HepG2 (cell line): Measurements from ENCODE around the gene OTULINL. TPM values are rescaled to one million over a fixed set of nuclear protein-coding genes. Genes with fewer than 3 reads are reported as not detected.

ENCODE experiments used
- ATAC-seq: fragments of 200-7000 bp; cut with Tn5 transposase; 3 replicates; pipeline ENCODE4 v1.9.1; 2020; ENCODE audit warnings: mild to moderate bottlenecking, moderate library complexity
- BruUV-seq: library from RNA; stranded (reverse); fragments of 400-500 nt; replicated peaks from 2 replicates; lab custom pipeline; 2021; lab: Mats Ljungman, UMichigan
- CTCF ChIA-PET: fragments of 300-600 bp; formaldehyde crosslinking; extraction: SDS; loops from one replicate; lab custom pipeline; 2021; ENCODE audit warnings: low total read pairs, inconsistent platforms, low intra/inter-chr PET ratio; lab: Yijun Ruan, JAX
- POLR2A ChIA-PET: fragments of 350-600 bp; sonication (Branson Sonifier 250); formaldehyde crosslinking; loops from one replicate; lab custom pipeline; 2020; ENCODE audit warnings: antibody characterized with exemption, inconsistent platforms; lab: Yijun Ruan, JAX
- DNase-seq: peaks from one replicate; pipeline ENCODE4 v3.0.0-alpha.2; 2015; ENCODE audit warnings: low spot score
- FAIRE-seq: peaks from 3 replicates; lab custom pipeline; 2011; peaks lifted over from hg19 to GRCh38; lab: Jason Lieb, UNC
- H2AFZ ChIP-seq: one replicate; pipeline ENCODE4 v1.6.1; 2011; ENCODE audit warnings: low read length, inconsistent platforms
- H3K27ac ChIP-seq: fragments of 300-600 bp; 3 replicates; pipeline ENCODE4 v1.8.0; 2011; ENCODE audit warnings: mixed run types, mild to moderate bottlenecking, mixed read lengths, low read length, inconsistent platforms; ENCODE audit not compliant: insufficient read depth; ENCODE audit errors: extremely low read length
- H3K27me3 ChIP-seq, 2 experiments: fragments of 200-600 bp in 1 of 2; 2 replicates in 1 of 2; 3 replicates in 1 of 2; pipeline versions ENCODE4 v1.6.0 to v1.8.0; 2011; ENCODE audit warnings: low read length in 2 of 2, mild to moderate bottlenecking in 2 of 2, moderate library complexity in 2 of 2, inconsistent platforms in 1 of 2; ENCODE audit not compliant: insufficient read depth in 2 of 2, control insufficient read depth in 1 of 2
- H3K36me3 ChIP-seq, 2 experiments: fragments of 200-600 bp in 1 of 2; replicated peaks in 1 of 2; 2 replicates in 1 of 2; 3 replicates in 1 of 2; pipeline versions ENCODE4 v1.5.1 to v1.8.0; 2011; ENCODE audit warnings: low read length in 2 of 2, inconsistent platforms in 1 of 2; ENCODE audit not compliant: insufficient read depth in 2 of 2, control insufficient read depth in 1 of 2
- H3K4me1 ChIP-seq: 2 replicates; pipeline ENCODE4 v1.5.1; 2012; ENCODE audit warnings: low read length, inconsistent platforms; ENCODE audit not compliant: insufficient read depth
- H3K4me2 ChIP-seq: 2 replicates; pipeline ENCODE4 v1.6.0; 2011; ENCODE audit warnings: low read depth, low read length, inconsistent platforms
- H3K4me3 ChIP-seq, 3 experiments: fragments of 200-600 bp in 1 of 3; sonication (generic), shearing (Covaris generic) in 1 of 3; replicated peaks in 1 of 3; 2 replicates each; pipeline ENCODE4 v1.5.1; 2011 to 2016; ENCODE audit warnings: low read length in 3 of 3, inconsistent platforms in 2 of 3, low read depth in 2 of 3, mild to moderate bottlenecking in 2 of 3, control low read depth in 1 of 3, mixed read lengths in 1 of 3; ENCODE audit not compliant: insufficient read depth in 1 of 3
- H3K79me2 ChIP-seq: one replicate; pipeline ENCODE4 v1.6.1; 2011; ENCODE audit warnings: low read length, inconsistent platforms; ENCODE audit not compliant: insufficient read depth
- H3K9ac ChIP-seq: 2 replicates; pipeline ENCODE4 v1.6.0; 2011; ENCODE audit warnings: mild to moderate bottlenecking, low read depth, low read length, inconsistent platforms; ENCODE audit not compliant: insufficient read depth
- H3K9me3 ChIP-seq: 2 replicates; pipeline ENCODE4 v1.5.1; 2012; ENCODE audit warnings: mild to moderate bottlenecking, low read length
- H4K20me1 ChIP-seq: 2 replicates; pipeline ENCODE4 v1.6.0; 2011; ENCODE audit warnings: inconsistent platforms, mild to moderate bottlenecking, low read length, moderate library complexity; ENCODE audit not compliant: insufficient read depth
- ARNT2 ChIP-seq: sonication (generic); formaldehyde crosslinking; IDR thresholded peaks from 2 replicates; pipeline ENCODE4 v1.8.0; 2022; ENCODE audit warnings: mild to moderate bottlenecking, low read depth, missing genetic modification reagents, moderate library complexity
- HNF4A ChIP-seq: sonication (generic); formaldehyde crosslinking; IDR thresholded peaks from 2 replicates; pipeline ENCODE4 v1.4.0; 2020; ENCODE audit warnings: missing genetic modification reagents
- KMT2A ChIP-seq: sonication (generic); formaldehyde crosslinking; IDR thresholded peaks from 2 replicates; pipeline ENCODE4 v1.4.0; 2020; ENCODE audit warnings: missing genetic modification reagents
- MAFK ChIP-seq, 2 experiments: IDR thresholded peaks in 1 of 2; conservative IDR thresholded peaks in 1 of 2; 2 replicates each; pipeline ENCODE4 v1.6.1; 2011; ENCODE audit warnings: improper control_type of control experiment in 2 of 2, low read length in 2 of 2
- SMC3 ChIP-seq: IDR thresholded peaks from 2 replicates; pipeline ENCODE4 v1.6.1; 2011; ENCODE audit warnings: low read length, improper control_type of control experiment
- ZBTB21 ChIP-seq: sonication (generic); formaldehyde crosslinking; IDR thresholded peaks from 2 replicates; pipeline ENCODE4 v1.4.0; 2020; ENCODE audit warnings: missing genetic modification reagents
- ZSCAN25 ChIP-seq: sonication (generic); formaldehyde crosslinking; IDR thresholded peaks from 2 replicates; pipeline ENCODE4 v1.8.0; 2022; ENCODE audit warnings: mild to moderate bottlenecking, missing genetic modification reagents
- WGBS: methylation state at CpG from one replicate; pipeline ENCODE4 v1.1.6; 2017; ENCODE audit warnings: low lambda C conversion rate; 5-methylcytosine and 5-hydroxymethylcytosine counted together
- in situ Hi-C: cut with HindIII; loops from 2 replicates; pipeline ENCODE4 v1.10.0; 2017; ENCODE audit warnings: low pct_unique_long_range_greater_than_20kb; ENCODE audit not compliant: extremely low pct_ligation_motif_present
- intact Hi-C: fragments of 100-400 bp; cut with micrococcal nuclease; formaldehyde crosslinking; loops from one replicate; pipeline ENCODE4 v1.10.0; 2022; ENCODE audit not compliant: unreplicated experiment
- polyA plus RNA-seq, 8 experiments: library from polyadenylated mRNA; depleted of rRNA in 3 of 8; stranded (reverse) in 7 of 8; unstranded in 1 of 8; fragments of >200 nt; fragmentation: Illumina TruSeq in 4 of 8; extraction: Trizol in 4 of 8; gene quantifications; 2 replicates each; pipeline versions ENCODE4 v1.2.1 to v1.2.3, GENCODE V29; 2011 to 2016; ENCODE audit warnings: low read depth in 4 of 8, missing spikeins in 1 of 8, mixed read lengths in 1 of 8; ENCODE audit not compliant: insufficient read depth in 1 of 8
- total RNA-seq, 5 experiments: library from RNA; depleted of rRNA; stranded (reverse); fragments of >200 nt; fragmentation: Illumina TruSeq; extraction: Trizol; gene quantifications; 2 replicates each; pipeline ENCODE4 v1.2.3, GENCODE V29; 2016; ENCODE audit warnings: low read depth in 1 of 5
- TF ChIP-seq, protein P1 (sequence below): sonication (generic); formaldehyde crosslinking; IDR thresholded peaks from 2 replicates; pipeline ENCODE4 v1.4.0; 2020; ENCODE audit warnings: mild to moderate bottlenecking, missing genetic modification reagents, borderline replicate concordance

Gene OTULINL
- total and polyA plus RNA-seq, 2 of the 13 experiments (the other 11 are each of a cell fraction or from before 2014, with no cell fraction given) = 0.04 to 0.40 TPM

DNA sequence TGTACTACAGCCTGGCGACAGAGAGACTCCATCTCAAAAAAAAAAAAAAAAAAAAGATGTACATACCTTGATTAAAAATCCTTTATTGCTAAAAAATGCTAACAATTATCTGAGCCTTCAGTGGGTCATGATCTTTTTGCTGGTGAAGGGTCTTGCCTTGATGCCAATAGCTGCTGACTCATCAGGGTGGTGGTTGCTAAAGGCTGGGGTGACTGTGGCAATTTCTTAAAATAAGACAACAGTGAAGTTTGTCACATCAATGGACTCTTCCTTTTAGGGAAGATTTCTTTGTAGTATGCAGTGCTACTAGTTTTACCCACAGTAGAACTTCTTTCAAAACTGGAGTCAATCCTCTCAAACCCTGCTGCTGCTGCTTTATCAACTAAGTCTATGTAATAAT is 33.9 kb upstream of the OTULINL start:
- Histone ChIP-seq H3K4me3 (no peak overlapping the region), H3K4me1 (peaks cover 10% of the 10 kb centered on the region), H3K79me2 (no peaks in the 10 kb centered on the region), H3K27me3 (no peaks in the 10 kb centered on the region; a peak in 1 of 5 replicates), H2AFZ (no peak overlapping the region), H3K4me2 (no peak overlapping the region), H3K27ac (no peak overlapping the region), H3K36me3 (no peaks in the 10 kb centered on the region), H4K20me1 (no peaks in the 10 kb centered on the region), H3K9me3 (no peaks in the 10 kb centered on the region), H3K9ac (no peak overlapping the region)
- no TSS peak for BruUV-seq
- intact Hi-C loops = no loop called here
- POLR2A ChIA-PET = no interaction called here
- ATAC-seq = no peak
- WGBS = 60% methylated on average over 1 of the region's 1 CpG
- DNase-seq = no peak
- CTCF ChIA-PET = no interaction called here
- in situ Hi-C loops = no loop called here
- no peak for FAIRE-seq
- TF ChIP-seq MAFK (conservative IDR thresholded peaks at IDR 0.05 in 1 of 2, IDR thresholded peaks at IDR 0.05 in 1 of 2; ENCODE audit: low read length in 2 of 2) = peak in 1 of 2 experiments; percentile 26; a peak in 1 of 4 replicates
- no peak for TF ChIP-seq ZSCAN25 (CRISPR knock-in tag)

DNA sequence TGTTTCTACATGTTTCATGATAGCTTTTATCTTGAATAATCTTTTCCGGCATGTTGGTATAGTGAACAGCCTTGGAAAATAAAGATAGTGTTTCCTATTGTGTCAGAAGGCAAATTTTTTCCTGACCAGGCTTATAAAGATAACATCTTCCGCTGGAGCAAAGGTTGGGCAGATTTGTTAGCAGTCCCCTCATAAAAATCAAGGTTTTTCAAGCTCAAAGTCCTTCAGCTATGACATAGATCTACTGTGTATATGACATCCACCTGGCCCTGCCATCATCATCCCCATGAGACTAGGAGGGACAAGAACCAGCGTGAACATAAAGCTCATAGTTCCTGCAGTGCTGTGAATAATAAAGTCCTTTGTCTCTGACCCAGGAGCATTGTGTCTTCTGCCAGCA is 30.4 kb upstream of the OTULINL start:
- Histone ChIP-seq H3K27ac (no peak overlapping the region), H3K79me2 (no peaks in the 10 kb centered on the region), H3K27me3 (no peaks in the 10 kb centered on the region; a peak in 2 of 5 replicates), H3K4me2 (no peak overlapping the region), H3K36me3 (no peaks in the 10 kb centered on the region), H3K9ac (no peak overlapping the region), H2AFZ (no peak overlapping the region), H3K4me1 (peaks cover 10% of the 10 kb centered on the region), H3K9me3 (no peaks in the 10 kb centered on the region), H3K4me3 (no peak overlapping the region), H4K20me1 (no peaks in the 10 kb centered on the region)
- ChIA-PET CTCF (no interaction called here), POLR2A (interaction anchor here (1.3 kb wide), 1 partner anchor 18 kb away, joined by 3 read pairs; no protein-coding TSS in a partner anchor)
- no TSS peak for BruUV-seq
- TF ChIP-seq SMC3 (no peak), HNF4A (CRISPR knock-in tag) (peak; percentile 21; the same call in 1 of the 2 replicates), ZBTB21 (peak; percentile 88), KMT2A (CRISPR knock-in tag) (no peak), ARNT2 (CRISPR knock-in tag) (no peak)
- TF ChIP-seq, protein P1, sequence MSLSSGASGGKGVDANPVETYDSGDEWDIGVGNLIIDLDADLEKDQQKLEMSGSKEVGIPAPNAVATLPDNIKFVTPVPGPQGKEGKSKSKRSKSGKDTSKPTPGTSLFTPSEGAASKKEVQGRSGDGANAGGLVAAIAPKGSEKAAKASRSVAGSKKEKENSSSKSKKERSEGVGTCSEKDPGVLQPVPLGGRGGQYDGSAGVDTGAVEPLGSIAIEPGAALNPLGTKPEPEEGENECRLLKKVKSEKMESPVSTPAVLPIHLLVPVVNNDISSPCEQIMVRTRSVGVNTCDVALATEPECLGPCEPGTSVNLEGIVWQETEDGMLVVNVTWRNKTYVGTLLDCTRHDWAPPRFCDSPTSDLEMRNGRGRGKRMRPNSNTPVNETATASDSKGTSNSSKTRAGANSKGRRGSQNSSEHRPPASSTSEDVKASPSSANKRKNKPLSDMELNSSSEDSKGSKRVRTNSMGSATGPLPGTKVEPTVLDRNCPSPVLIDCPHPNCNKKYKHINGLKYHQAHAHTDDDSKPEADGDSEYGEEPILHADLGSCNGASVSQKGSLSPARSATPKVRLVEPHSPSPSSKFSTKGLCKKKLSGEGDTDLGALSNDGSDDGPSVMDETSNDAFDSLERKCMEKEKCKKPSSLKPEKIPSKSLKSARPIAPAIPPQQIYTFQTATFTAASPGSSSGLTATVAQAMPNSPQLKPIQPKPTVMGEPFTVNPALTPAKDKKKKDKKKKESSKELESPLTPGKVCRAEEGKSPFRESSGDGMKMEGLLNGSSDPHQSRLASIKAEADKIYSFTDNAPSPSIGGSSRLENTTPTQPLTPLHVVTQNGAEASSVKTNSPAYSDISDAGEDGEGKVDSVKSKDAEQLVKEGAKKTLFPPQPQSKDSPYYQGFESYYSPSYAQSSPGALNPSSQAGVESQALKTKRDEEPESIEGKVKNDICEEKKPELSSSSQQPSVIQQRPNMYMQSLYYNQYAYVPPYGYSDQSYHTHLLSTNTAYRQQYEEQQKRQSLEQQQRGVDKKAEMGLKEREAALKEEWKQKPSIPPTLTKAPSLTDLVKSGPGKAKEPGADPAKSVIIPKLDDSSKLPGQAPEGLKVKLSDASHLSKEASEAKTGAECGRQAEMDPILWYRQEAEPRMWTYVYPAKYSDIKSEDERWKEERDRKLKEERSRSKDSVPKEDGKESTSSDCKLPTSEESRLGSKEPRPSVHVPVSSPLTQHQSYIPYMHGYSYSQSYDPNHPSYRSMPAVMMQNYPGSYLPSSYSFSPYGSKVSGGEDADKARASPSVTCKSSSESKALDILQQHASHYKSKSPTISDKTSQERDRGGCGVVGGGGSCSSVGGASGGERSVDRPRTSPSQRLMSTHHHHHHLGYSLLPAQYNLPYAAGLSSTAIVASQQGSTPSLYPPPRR (CRISPR knock-in tag) = no peak
- in situ Hi-C loops = no loop called here
- 6% methylated on average over 3 of the region's 3 CpGs for WGBS
- peak; percentile 42; the same call in 2 of the 3 replicates for ATAC-seq
- intact Hi-C loops = no loop called here
- DNase-seq = peak; percentile 61
- no peak for FAIRE-seq
